NCI-H187 treated with DMSO at 0.1 percent for 48 hours (cell line): ENCODE data around the gene KIAA1217.

ENCODE experiments used
- DNase-seq: peaks from one replicate; lab custom pipeline; 2025; lab: John Stamatoyannopoulos, UW

The KIAA1217 gene

GRCh38 chr10:24596217-24596930, 387.4 kb downstream of the KIAA1217 start:
- DNase-seq = no peak

GRCh38 chr10:24597426-24597825, 388.5 kb downstream of the KIAA1217 start:
- DNase-seq = no peak
